Loucy (cell line): ENCODE measurements around the gene SAPCD1.
A peak's percentile ranks its signal among the peaks of the same experiment; 100 is the strongest.

Source experiments
- H2AFZ ChIP-seq: fragments of 200-600 bp; sonication (generic); 2 replicates; pipeline ENCODE4 v1.6.0; 2016; ENCODE audit warnings: antibody characterized with exemption, mild to moderate bottlenecking, low read length, moderate library complexity
- H3F3A ChIP-seq: fragments of 200-600 bp; 2 replicates; pipeline ENCODE4 v1.6.0; 2016; ENCODE audit warnings: antibody characterized with exemption, low read depth, mild to moderate bottlenecking
- H3K27me3 ChIP-seq: fragments of 200-600 bp; sonication (generic); 2 replicates; pipeline ENCODE4 v1.6.1; 2014; ENCODE audit warnings: low read length, mild to moderate bottlenecking; ENCODE audit not compliant: insufficient read depth, poor library complexity, severe bottlenecking
- H3K36me3 ChIP-seq: fragments of 200-600 bp; sonication (generic); 2 replicates; pipeline ENCODE4 v1.6.1; 2016; ENCODE audit warnings: low read length; ENCODE audit not compliant: insufficient read depth
- H3K4me1 ChIP-seq: fragments of 200-600 bp; sonication (generic); 2 replicates; pipeline ENCODE4 v1.5.1; 2014; ENCODE audit warnings: low read length, mild to moderate bottlenecking; ENCODE audit not compliant: insufficient read depth, poor library complexity, severe bottlenecking
- H3K4me2 ChIP-seq: fragments of 200-600 bp; sonication (generic); 2 replicates; pipeline ENCODE4 v1.6.0; 2014; ENCODE audit warnings: antibody characterized with exemption, low read length, low read depth, mild to moderate bottlenecking; ENCODE audit not compliant: poor library complexity, severe bottlenecking
- H3K4me3 ChIP-seq: fragments of 200-600 bp; sonication (generic); 2 replicates; pipeline ENCODE4 v1.5.1; 2014; ENCODE audit warnings: low read length, mild to moderate bottlenecking, mixed read lengths; ENCODE audit not compliant: poor library complexity, severe bottlenecking
- H3K79me2 ChIP-seq: fragments of 200-600 bp; sonication (generic); 2 replicates; pipeline ENCODE4 v1.6.1; 2014; ENCODE audit warnings: low read length; ENCODE audit not compliant: insufficient read depth
- H3K9ac ChIP-seq: fragments of 200-600 bp; sonication (generic); 2 replicates; pipeline ENCODE4 v1.6.0; 2014; ENCODE audit warnings: mild to moderate bottlenecking, low read depth, low read length, moderate library complexity; ENCODE audit not compliant: poor library complexity, severe bottlenecking
- H3K9me2 ChIP-seq: fragments of 200-600 bp; sonication (generic); replicated peaks from 2 replicates; pipeline ENCODE4 v1.6.1; 2016; ENCODE audit warnings: low read depth, low read length, mixed read lengths
- H3K9me3 ChIP-seq: fragments of 200-600 bp; sonication (generic); 2 replicates; pipeline ENCODE4 v1.6.1; 2014; ENCODE audit warnings: mild to moderate bottlenecking, antibody characterized with exemption, low read length, low read depth; ENCODE audit not compliant: insufficient read depth
- H4K20me1 ChIP-seq: fragments of 200-600 bp; sonication (generic); 2 replicates; pipeline ENCODE4 v1.6.0; 2014; ENCODE audit warnings: antibody characterized with exemption, low read length, mild to moderate bottlenecking; ENCODE audit not compliant: insufficient read depth, poor library complexity, severe bottlenecking
- CTCF ChIP-seq: fragments of 200-600 bp; sonication (generic); conservative IDR thresholded peaks from 2 replicates; pipeline ENCODE4 v1.5.1; 2014; ENCODE audit warnings: mild to moderate bottlenecking, antibody characterized with exemption, low read length
- EZH2phosphoT487 ChIP-seq: fragments of 200-600 bp; IDR thresholded peaks from 2 replicates; pipeline ENCODE4 v1.6.1; 2018; ENCODE audit warnings: antibody characterized with exemption, mild to moderate bottlenecking, moderate library complexity, borderline replicate concordance

The SAPCD1 gene

GRCh38 chr6:31739639-31740396, 22.6 kb upstream of the SAPCD1 start, which contains the start of gene MSH5:
MSH5 (plus strand) TSS chr6:31740005; CDS start chr6:31740467, 462 bp downstream.
- no peak within 1 kb of the TSS for H2AFZ ChIP-seq

GRCh38 chr6:31740397-31741223, 21.8 kb upstream of the SAPCD1 start:
- H3K4me2 ChIP-seq, result peak overlapping the region; percentile 74
- H3K9me2 ChIP-seq, result no peaks in the 10 kb centered on the region
- TF ChIP-seq CTCF, result no peak
- TF ChIP-seq EZH2phosphoT487, result no peak
- peaks cover 4% of the 10 kb centered on the region for H4K20me1 ChIP-seq
- H3K36me3 ChIP-seq, result no peaks in the 10 kb centered on the region
- no peak overlapping the region for H2AFZ ChIP-seq
- H3K9me3 ChIP-seq, result no peaks in the 10 kb centered on the region
- H3K4me3 ChIP-seq, result peak overlapping the region; percentile 100
- H3F3A ChIP-seq, result peaks cover 10% of the 10 kb centered on the region
- peaks cover 48% of the 10 kb centered on the region for H3K4me1 ChIP-seq
- H3K79me2 ChIP-seq, result peaks cover 42% of the 10 kb centered on the region
- peak overlapping the region; percentile 100 for H3K9ac ChIP-seq
- peaks cover 5% of the 10 kb centered on the region for H3K27me3 ChIP-seq

More at GRCh38 chr6:31739639-31740396, 22.6 kb upstream of the SAPCD1 start, which contains the start of gene MSH5:
- Histone ChIP-seq H3F3A (peaks cover 10% of the 10 kb centered on the region), H3K36me3 (no peaks in the 10 kb centered on the region), H3K9me3 (no peaks in the 10 kb centered on the region), H3K27me3 (peaks cover 9% of the 10 kb centered on the region), H3K4me2 (peak within 1 kb of the TSS; percentile 99), H3K9me2 (no peaks in the 10 kb centered on the region), H3K4me3 (peak within 1 kb of the TSS; percentile 100), H3K79me2 (peaks cover 50% of the 10 kb centered on the region), H3K9ac (peak within 1 kb of the TSS; percentile 100), H3K4me1 (peaks cover 48% of the 10 kb centered on the region), H4K20me1 (peaks cover 6% of the 10 kb centered on the region)
- TF ChIP-seq CTCF (no peak), EZH2phosphoT487 (no peak)

GRCh38 chr6:31741815-31742214, 20.6 kb upstream of the SAPCD1 start:
- Histone ChIP-seq H3K4me1 (peaks cover 44% of the 10 kb centered on the region), H4K20me1 (no peaks in the 10 kb centered on the region), H3K27me3 (no peaks in the 10 kb centered on the region), H3K36me3 (no peaks in the 10 kb centered on the region), H3K9me3 (no peaks in the 10 kb centered on the region), H3K4me3 (peak overlapping the region; percentile 100), H2AFZ (no peak overlapping the region), H3K9me2 (no peaks in the 10 kb centered on the region), H3K4me2 (peak overlapping the region; percentile 74), H3F3A (peaks cover 8% of the 10 kb centered on the region), H3K9ac (peak overlapping the region; percentile 100), H3K79me2 (peaks cover 30% of the 10 kb centered on the region)
- TF ChIP-seq EZH2phosphoT487, result no peak
- TF ChIP-seq CTCF, result no peak
